ENCODE results near the gene ANXA3.

DNA sequence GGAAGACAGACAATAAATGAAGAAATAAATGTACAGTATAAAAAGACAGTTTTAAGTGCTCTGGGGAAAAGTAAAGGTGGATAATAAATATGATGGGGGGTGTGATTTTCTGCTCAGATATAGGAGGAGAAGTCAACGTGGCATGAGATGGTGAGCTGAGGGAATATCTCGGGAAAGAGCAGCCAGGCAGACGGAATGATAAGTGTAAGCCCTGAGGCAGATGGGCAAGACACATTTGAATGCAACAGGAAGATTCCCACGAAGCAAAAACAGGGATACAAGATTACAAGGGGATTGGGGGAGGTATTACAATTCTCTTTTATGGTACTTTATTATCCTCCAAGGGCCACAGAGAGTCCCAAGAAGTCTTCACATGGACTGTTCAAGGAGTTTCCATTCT lies 11.1 kb downstream of the ANXA3 start:
- TF ChIP-seq, protein P1, sequence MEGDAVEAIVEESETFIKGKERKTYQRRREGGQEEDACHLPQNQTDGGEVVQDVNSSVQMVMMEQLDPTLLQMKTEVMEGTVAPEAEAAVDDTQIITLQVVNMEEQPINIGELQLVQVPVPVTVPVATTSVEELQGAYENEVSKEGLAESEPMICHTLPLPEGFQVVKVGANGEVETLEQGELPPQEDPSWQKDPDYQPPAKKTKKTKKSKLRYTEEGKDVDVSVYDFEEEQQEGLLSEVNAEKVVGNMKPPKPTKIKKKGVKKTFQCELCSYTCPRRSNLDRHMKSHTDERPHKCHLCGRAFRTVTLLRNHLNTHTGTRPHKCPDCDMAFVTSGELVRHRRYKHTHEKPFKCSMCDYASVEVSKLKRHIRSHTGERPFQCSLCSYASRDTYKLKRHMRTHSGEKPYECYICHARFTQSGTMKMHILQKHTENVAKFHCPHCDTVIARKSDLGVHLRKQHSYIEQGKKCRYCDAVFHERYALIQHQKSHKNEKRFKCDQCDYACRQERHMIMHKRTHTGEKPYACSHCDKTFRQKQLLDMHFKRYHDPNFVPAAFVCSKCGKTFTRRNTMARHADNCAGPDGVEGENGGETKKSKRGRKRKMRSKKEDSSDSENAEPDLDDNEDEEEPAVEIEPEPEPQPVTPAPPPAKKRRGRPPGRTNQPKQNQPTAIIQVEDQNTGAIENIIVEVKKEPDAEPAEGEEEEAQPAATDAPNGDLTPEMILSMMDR (IDR thresholded peaks at IDR 0.05) = no peak
- TF ChIP-seq POLR2A (IDR thresholded peaks at IDR 0.05) (no peak), EP300 (IDR thresholded peaks at IDR 0.05) (no peak)

Data from ovary (tissue), 3 donors.